HG03457 (cell line): Measurements from ENCODE around the gene EEF1AKMT2.
"Not testable (repeated sequence)": the region's sequence is repeated elsewhere in the genome, so short reads cannot be mapped to it uniquely, and the experiment has no call there.

Experiments
- ATAC-seq: cut with Tn5 transposase; IDR thresholded peaks from one replicate; pipeline ENCODE4 v1.9.1; 2021; ENCODE audit warnings: moderate number of reproducible peaks; ENCODE audit not compliant: unreplicated experiment

The EEF1AKMT2 gene

DNA sequence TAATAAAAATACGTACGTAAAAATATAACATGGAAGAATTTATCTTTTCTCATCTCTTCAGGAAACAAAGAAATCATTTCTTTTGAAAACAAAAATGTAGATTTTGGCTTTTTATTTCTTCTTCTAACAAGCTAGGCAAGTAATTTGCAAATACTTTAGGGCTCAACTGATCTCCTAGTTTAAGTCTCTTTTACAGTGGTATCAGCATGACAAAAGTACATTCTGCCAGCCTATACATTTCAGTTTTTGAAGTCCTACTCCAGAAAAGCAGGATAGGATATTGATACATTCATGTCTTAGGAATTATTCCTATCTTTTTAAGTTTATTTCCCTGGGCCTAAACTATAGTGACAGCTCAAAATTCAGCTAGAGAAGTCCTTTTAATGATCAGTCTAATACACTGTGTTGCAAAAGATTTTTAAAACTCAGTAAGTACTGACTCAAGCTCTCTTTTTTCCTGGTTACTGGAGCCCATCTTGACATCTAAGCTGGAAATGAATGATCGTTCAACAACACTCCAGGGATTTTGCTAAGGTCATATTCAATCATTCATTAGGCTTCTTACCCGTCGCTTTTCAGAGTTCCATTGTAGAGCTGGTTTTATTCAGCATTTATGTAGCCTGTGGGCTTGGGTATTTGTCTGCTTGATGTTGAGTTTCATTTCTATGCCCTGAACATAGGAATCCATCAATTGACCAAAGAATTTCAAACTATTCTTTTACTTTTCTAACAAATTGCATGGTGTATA, 35.4 kb downstream of the EEF1AKMT2 start:
- no peak for ATAC-seq

DNA sequence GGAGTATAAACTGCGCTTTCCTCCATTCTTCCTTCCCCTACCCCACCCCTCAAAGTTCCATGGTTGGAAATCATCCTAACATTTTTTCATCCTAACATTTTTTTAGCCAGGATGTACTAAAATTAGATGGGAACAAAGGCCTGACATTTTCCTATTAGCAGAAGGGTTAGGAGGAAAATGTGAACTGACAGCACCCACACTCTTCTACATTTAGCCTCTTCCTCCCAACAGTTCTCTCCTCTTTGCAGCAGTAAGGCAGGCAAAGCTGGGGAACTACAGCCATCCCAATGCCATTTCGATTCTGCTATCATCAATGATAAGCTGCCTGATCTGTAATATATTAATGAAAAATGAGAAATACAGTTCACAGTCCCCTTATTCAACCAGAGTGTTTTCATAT, 36.1 kb downstream of the EEF1AKMT2 start:
- ATAC-seq: no peak

DNA sequence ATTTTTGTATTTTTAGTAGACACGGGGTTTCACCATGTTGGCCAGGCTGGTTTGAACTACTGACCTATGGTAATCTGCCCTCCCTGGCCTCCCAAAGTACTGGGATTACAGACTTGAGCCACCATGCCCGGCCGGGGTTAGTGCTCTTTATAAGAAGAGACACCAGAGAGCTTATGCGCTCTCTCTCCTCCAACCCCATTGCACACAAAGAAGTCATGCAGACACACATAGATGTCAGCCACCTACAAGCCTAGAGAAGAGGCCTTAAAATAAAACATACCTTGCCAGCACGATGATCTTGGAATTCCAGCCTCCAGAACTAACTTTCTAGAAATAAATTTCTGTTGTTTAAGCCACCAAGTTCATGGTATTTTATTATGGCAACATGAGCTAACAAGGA, 37.5 kb downstream of the EEF1AKMT2 start:
- ATAC-seq: no peak

DNA sequence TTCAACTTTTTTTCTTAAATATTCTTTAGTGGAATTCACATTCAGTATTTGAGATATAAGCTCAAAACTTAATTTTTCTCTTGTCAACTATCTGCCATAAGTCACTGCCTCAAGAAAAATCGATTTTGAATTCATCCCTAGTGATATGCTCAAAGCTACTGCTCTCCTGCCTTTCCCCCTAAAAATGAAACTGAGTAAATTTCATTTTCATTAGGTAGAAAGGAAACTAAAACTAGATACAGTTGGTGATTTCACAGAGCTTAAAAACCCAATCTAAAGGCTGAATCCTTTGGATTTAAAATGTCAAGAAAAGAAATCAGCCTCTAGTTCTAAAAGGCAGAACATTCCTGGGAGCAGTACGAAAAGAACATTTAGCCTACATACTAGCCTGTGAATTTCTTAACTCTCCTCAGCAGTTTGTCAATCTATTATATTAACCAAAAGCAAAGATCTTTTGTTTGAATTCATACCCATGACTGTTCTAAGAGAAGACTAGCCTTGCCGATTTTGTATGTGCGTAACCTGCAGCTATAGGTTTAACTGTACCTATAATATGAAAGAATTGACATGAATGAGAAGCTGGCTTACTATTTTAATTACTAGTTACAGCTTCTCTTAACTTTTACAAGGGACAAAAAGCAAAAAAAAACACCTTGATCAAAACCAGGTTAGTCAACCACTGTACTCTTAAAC, 42.6 kb downstream of the EEF1AKMT2 start:
- ATAC-seq: no peak

DNA sequence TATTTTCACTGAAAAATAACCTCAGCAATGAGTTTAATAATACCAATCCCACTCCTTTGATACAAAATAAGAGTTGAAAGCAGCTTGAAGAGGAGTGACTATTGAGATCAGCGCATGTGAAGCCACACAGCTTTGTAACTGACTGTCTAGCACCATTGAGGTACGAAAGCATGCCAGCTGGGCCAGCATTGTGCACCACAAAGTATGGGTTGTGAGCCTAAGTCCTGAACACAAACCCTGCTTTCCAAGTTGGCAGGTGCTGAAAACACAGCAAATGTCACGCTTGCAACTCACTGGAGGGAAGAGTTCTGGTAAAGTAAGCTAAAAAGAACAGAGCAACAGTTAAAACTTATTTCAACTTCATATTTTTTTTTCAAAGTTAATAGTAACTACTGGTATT, 43.5 kb downstream of the EEF1AKMT2 start:
- ATAC-seq: no peak

DNA sequence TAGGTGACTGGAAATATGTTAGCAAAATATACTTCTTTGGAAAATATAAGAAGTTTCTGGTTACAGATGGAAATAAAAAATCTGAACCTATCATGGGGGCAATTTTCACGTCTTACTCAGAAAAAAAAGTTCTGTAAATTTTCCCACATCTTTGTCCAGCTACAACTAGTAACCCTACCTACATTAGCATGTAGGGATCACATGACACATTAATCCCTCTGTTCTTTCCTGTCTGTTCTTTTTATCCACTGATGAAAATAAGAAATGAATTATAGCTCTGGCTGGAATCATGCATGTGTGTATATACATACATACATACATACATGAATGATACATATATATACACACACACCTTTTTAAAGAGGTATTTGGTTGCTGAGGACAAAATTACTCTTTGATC, 43.9 kb downstream of the EEF1AKMT2 start:
- no peak for ATAC-seq

DNA sequence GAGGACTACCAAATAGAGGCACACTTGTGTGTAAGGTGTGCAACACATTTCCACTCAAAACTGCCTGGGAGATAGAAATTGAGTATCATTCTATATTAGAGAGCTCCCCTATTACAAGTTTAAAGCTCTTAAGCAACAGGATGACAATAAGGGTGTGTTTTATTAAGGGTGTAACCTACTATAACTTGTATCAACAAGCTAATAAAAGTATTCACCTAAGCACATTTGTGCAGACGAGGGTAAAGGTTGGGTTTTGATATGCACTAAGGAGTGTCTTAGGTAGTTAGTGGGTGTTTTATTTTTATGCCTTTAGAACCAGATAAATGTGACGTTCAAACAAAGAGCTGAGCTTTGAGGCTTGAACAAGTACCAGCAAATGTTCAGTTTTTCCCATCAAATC, 44.7 kb downstream of the EEF1AKMT2 start:
- no peak for ATAC-seq

DNA sequence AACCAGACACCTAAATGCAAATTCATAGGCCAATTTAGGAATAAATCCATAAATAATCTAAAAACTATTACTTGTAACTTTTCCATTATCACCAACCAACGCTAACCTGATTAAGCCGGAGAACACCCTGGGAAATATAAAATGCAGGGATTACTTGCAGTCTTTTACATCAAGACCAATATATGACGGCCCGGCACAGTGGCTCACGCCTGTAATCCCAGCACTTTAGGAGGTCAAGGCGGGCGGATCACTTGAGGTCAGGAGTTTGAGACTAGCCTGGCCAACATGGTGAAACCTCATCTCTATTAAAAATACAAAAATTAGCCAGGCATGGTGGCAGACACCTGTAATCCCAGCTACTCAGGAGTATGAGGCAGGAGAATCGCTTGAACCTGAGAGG, 45.2 kb downstream of the EEF1AKMT2 start:
- not testable (repeated sequence) for ATAC-seq

DNA sequence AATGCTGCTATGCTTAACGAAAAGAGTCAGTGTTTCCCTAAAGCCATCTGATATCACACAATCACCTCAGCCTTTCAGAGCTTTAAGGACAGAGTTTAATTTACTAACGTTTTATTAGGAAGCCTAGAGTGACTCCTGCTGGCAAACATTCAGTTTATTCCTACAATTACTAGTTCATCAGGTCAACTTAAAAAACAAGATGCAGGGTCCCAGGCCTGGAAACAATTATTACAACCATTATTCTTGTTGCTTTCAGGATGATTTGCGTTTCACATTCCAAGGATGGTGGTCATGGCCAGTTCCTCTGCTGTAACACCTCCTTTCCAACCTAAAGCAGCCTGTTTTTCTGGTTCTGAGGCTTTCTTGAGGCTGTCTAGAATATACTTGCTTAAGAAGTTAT, 46.0 kb downstream of the EEF1AKMT2 start:
- no peak for ATAC-seq

DNA sequence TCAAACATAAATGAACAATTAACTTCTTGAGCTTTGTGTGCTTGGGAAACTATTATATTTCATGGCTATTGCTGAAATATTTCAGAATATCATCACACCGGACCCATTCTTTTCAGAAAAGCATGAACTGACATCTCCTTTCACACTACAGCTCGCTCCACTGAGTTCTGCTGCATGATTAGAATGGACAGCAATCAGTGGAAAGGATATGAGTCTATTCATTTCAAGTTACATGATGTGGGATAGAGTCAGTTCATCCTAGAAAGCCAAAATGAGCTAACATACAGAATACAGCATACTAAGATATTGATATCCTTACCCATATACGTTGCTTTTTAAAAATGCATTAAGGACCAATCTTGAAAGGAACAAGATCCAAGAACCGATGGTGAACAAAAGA, 46.4 kb downstream of the EEF1AKMT2 start:
- ATAC-seq: no peak

DNA sequence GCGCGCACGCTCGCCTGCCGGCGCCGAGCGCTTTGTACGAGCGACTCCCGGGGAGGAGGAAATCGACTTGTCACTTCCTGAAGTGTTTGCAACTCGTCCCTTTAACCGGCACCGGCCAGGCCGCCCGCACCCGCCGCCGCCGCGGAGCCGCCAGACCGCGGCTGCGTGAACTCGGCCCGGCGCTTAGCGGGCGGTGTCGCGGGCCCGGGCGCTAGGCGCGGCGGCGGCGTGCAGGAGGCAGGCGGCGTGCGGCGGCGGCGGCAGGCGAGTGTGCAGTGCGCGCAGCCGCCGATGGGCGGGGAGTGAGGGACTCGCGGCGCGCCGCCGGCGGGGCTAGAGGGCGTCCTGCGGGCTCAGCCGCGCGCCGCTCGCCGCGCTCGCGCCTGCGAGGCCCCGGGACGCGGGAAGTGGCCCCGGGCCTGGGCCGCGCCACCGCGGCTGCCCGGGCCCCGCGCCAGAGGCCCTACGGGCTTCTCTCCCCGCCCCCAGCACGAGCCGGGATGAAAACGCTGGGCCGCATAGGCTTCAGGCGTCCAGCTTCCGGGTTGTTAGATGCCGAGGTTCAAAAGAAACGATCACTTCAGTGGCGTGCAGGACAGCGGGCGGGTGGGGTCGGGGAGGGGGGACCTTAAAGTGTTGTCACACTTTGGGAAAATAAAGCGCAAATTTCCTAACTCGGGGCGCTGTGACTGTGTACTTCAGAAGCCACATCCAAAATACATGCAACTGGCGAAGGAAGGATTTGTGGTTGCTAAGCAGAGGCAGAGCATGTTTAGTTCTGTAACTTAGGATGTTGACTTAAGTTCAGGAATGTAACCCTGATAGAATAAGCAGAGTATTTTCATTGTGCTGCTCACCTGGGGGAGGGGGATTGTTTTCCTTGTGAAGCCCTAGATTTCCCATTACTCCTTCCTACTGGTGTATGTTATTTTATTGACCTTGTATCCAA, 47.3 kb downstream of the EEF1AKMT2 start, which contains the start of gene FAM53B:
Gene FAM53B (minus strand): TSS at position 277 of the 949 bp plus-strand sequence. CDS start 37,665 bp downstream, outside the sequence.
- ATAC-seq: peak; percentile 42

DNA sequence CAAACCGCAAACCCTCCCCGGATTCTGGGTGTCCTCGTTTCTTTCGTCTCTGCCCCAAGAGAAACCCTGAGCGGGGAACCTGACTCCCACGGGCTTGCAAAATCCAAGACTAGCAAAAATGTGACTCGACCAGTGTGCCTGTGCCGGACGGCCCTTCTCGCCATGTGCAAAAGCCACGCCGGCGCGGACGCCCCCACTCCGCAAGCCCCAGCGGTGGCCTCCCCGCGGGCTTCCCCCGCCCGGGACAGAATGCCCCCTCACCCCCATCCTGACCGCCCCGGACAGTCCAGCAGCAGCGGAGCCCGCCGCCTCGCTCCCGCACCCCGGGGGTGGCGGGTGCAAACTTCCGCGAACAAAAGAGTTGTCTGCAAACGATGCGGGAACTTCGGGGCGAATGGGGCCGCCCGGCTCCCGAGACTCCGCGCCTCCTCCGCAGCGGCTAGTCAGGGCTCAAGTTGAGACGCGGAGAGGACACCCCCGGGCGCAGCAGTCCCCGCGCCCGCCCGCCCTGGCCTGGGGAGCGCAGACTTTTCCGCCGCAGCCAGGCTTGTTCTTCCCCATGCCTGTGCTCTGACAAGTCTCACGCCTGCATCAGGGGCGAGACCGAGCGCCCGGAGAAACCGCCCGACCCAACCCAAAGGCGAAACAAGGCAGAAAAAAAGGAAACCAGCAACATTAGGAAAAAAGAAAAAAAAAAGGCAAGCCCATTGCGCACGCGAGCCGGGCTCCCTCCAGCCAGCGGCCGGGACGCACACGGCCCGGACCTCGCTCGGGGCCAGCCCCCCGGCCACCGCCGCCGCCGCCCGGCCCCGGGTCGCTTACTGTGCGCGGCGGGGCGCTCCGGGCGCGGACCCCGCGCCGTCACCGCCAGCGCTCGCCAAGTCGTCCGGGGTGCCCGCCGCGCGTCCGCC, 48.2 kb downstream of the EEF1AKMT2 start:
- ATAC-seq: no peak

DNA sequence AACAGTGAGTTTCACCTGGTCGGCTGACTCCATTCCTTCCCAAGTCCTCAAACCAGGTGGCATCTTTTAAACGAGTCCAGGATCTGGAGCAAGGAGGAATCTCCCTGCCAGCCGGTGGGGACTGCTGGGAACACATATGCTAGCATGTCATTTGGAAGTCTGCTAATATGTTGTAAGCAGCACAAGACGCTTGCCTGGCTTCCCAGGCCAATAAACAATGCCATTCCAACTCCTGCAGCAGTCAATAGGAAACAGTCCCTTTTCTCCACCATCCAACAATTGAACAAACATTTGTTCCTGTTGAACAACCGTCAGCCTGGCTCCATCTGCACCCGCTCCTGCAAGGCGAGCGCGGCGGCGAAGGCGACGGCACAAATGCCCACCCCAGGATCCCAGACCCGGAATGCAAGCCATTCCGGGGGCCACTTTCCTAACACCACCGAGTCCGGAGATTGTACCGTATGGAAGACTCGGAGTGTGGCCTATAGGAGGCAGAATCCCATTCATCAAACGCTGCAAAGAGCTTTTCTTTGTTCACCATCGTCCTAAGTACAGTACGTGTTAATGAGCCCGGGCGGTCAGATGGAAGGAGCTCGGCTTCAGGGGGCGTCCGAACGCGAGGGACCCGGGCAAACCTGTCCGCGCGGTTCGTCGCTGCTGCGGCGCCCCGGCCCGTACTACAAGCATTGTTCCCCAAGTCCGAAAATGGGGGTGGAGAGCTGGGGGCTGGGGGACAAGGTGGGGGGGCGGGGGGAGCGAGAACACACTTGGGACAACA, 49.1 kb downstream of the EEF1AKMT2 start:
- ATAC-seq: no peak

DNA sequence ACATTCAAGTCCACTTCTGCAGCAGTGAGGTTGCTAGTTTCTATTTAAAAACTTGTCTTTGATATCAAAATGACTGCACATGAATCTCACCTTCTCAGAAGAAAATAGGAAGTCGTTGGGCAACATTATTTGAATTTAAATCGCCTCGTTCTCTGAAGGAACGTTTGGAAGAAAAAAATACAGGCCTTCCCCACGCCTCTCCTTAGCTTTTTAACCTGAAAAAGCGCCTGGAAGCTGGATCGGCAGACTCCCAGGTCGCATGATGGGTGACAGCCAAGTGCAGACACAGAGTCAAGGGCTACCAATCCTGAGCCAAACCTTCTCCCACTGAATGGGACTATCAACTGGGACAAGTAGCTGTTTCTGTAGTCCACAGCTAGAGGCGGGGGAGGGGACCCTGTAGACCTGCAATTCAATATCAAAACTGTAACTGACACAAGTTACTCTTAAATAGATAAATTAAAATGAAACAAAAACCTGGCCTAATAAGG, 49.7 kb downstream of the EEF1AKMT2 start:
- no peak for ATAC-seq

DNA sequence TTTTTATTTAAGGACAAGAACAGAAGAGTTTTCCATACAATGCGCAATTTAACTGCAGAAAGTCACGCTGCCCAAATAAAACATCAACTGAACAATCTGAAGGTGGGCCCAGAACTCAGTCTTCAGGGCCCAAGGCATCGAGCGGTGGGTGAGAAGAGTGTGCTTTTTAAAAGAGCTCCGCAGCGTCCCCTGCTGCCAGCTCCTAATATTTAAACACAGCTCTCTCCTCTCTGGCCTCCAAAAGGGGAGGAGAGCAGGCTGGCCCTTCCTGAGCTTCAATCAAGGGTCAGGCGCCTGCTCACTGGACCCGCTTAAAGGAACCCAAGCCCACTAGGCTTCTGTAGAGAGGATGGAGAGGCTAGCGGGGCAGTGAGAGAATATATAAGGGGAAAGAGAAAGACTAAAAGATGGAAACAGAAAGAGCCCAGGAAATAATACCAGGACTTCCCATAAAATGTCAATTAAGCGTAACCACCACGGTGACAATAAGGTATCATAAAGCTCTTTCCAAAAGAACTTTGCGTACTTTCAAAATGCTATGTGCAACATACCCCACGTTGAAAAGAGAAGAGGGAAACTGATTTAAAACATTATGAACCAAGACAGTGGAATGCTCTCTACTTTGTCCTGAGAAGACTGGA, 50.3 kb downstream of the EEF1AKMT2 start:
- no peak for ATAC-seq

DNA sequence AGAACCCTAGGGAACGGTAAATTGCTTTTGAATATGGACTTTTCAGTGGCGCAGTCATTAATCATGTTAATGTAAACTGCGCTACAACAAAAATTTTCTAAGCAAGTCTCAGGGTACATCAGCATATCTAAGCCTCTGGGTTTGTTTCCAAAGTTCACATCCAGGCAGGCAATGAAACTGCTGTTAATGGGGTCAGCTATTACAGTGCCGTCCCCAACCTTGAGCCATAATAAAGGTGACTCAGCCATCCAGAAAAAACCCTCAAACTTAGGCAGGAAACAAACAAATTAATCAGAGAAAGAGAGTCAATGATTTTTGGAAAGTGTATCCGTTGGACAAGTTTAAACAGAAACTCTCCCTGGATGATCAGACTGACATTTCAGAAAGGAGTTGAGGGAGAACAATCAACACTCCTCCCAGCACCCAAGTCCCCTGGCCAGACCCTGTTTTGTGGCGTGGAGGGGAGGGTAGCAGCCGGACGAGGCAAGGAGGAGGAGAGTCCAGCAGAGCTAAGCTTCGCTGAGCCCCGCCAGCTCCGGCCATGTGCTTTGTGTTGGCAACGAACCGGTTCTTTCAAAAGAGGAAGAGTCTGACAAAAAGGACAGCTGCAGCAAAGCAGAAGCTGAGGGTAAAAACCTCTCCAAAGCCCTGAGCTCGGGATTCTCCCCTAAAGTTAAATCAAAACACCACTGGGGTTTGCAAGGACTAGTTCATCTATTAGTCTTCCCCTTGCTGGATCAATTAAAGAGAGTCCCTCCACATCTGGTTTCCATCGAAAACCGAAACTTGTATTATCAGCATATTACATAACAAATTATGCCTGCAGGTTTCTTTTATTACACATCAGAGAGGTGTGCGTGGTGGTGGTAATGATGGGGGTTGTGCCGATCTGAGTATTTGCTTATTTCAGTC, 51.1 kb downstream of the EEF1AKMT2 start:
- ATAC-seq: no peak

DNA sequence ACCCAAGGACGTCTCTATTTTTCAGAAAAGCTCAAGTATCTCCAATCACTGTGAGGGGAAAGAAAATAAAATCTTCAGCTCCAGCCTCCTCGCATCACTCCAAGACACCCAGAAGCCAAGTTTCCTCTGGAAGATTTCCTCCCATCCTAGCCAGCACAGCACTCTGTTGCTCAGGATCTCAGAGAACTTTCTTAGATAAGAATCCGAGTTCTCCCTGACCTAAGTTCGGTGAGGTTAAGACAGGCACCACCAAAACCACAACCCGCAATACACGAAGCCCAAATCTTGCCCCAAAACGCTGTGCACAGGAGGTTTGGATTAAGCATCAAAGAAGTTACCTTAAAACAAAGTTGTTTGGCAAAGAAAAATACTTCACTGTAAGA, 51.7 kb downstream of the EEF1AKMT2 start:
- ATAC-seq: no peak
